Right lobe of liver (tissue), 4 donors: Measurements from ENCODE around the gene JADE3.

Experiments used
- POLR2A ChIP-seq: fragments of 450-650 bp; IDR thresholded peaks from one replicate; pipeline ENCODE4 v1.6.1; 2017; ENCODE audit warnings: antibody characterized with exemption, mild to moderate bottlenecking
- TF ChIP-seq, protein P1 (sequence below), 4 donors: fragments of 200-600 bp in 3 of 4; fragments of 450-650 bp in 1 of 4; IDR thresholded peaks; one replicate each; pipeline versions ENCODE4 v1.5.1 to v1.8.0; 2016 to 2022; ENCODE audit warnings: antibody characterized with exemption in 4 of 4, mild to moderate bottlenecking in 2 of 4
- donor health status: DM: no; HTN: no; CAD: no.
- donor health status: DM: no; HTN: no; CAD: no.
- donor health status: DM: no; HTN: yes; CAD: no.

DNA sequence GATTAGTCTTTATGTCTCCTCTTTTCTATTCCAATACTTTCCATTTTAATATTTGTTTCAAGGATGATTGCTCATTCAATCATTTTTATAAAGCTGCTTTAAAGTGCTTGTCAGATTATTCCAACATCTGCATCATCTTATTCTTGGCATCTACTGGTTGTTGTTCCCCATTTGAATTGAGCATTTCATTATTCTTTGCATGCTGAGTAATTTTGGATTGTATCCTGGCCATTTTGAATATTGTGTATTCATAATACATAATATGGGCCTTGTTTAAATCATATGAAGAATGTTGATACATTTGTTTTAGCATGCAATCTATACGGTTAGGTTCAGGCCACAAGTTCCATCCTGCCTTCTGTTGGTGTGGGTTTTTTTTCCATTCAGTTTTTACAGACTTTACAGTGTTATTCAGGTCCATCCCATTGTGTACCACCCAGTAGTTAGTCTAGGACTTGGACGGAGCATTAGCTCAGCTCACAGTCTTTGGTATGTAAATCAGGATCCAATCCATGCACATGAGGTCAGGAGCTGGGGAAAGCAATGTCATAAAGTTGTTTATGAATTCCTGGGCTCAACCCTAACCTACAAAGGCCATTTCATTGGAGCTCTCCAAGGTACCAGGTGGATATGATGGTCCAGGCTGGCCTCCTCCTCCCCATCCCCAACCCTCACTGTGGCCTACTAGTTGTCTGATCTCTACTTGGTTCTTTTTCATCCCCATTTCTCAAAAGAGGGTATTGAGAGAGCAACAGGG is 186.3 kb downstream of the JADE3 start:
- no peak for TF ChIP-seq POLR2A
- TF ChIP-seq, protein P1, sequence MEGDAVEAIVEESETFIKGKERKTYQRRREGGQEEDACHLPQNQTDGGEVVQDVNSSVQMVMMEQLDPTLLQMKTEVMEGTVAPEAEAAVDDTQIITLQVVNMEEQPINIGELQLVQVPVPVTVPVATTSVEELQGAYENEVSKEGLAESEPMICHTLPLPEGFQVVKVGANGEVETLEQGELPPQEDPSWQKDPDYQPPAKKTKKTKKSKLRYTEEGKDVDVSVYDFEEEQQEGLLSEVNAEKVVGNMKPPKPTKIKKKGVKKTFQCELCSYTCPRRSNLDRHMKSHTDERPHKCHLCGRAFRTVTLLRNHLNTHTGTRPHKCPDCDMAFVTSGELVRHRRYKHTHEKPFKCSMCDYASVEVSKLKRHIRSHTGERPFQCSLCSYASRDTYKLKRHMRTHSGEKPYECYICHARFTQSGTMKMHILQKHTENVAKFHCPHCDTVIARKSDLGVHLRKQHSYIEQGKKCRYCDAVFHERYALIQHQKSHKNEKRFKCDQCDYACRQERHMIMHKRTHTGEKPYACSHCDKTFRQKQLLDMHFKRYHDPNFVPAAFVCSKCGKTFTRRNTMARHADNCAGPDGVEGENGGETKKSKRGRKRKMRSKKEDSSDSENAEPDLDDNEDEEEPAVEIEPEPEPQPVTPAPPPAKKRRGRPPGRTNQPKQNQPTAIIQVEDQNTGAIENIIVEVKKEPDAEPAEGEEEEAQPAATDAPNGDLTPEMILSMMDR (IDR thresholded peaks at IDR 0.05) = no peak
